ENCODE results near the gene DNA2. TPM values are rescaled to one million over a fixed set of nuclear protein-coding genes. Genes with fewer than 3 reads are reported as not detected.
"Not testable (repeated sequence)": the region's sequence is repeated elsewhere in the genome, so short reads cannot be mapped to it uniquely, and the experiment has no call there.

DNA2 gene
- 15.6 and 18.3 TPM in 2 replicates for total RNA-seq (2014; rRNA removed; shearing (Covaris generic))

DNA sequence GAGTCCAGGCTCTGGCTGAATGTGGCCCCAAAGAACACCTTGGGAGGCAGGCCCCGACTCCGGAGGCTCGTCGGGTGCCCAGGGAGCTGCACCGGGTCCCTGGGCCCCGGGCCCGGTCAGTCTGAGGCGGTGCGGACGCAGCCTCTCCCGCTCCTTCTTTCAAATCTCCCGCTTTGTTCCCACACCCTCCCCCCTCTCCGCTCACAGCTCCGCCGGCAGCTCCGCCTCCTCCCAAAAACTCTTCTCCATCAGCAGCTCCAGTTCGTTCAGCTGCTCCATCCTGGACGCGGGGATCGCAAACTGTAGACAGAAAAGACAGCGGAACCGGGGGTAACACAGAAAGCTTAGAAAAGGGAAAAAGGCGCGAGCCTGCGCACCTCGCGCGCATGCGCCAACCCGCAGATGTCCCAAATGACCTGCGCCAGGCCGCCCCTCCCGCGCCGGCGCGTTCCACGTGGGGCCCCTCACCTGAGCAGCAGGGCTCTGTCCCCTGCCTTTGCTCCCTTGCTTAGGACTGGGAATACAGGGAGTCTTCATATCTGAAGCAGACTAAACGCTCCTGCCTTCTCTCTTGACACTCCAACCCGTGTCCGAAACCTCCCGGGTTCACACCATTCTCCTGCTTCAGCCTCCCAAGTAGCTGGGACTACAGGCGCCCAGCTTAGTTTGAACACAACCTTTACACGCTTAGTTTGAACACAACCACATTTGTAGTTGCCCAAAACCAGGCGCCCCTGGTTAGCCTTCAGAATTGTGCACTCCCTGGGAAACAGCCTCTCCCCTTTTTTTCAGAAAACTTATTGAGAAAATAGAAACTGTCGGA is at the start of gene DNA2:
Gene DNA2, minus strand, starts transcription at position 388 of the 823 bp plus-strand sequence. Its CDS starts 109 bp downstream, at position 279.
- DNase-seq (ENCODE audit: low read depth) = peak; percentile 71

DNA sequence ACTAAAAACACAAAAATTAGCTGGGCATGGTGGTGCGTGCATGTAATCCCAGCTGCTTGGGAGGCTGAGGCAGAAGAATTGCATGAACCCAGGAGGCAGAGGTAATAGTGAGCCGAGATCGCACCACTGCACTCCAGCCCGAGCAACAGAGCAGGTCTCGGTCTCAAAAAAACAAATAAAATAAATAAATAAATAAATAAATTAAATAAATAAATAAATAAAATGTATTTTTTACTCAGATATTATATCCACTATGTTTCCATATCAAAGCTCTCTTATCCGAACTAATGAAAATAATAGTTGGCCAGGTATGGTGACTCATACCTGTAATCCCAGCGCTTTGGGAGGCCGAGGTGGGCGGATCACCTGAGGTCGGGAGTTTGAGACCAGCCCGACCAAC is 46.8 kb upstream of the DNA2 start:
- DNase-seq (ENCODE audit: low read depth) = not testable (repeated sequence)

- no peak for DNase-seq (ENCODE audit: low read depth)
Observed at GRCh38 chr10:68517188-68517587, 45.4 kb upstream of the DNA2 start.

GRCh38 chr10:68516766-68517165 is 45.0 kb upstream of the DNA2 start:
- no peak for DNase-seq (ENCODE audit: low read depth)

GRCh38 chr10:68516216-68516615 is 44.4 kb upstream of the DNA2 start:
- not testable (repeated sequence) for DNase-seq (ENCODE audit: low read depth)

DNA sequence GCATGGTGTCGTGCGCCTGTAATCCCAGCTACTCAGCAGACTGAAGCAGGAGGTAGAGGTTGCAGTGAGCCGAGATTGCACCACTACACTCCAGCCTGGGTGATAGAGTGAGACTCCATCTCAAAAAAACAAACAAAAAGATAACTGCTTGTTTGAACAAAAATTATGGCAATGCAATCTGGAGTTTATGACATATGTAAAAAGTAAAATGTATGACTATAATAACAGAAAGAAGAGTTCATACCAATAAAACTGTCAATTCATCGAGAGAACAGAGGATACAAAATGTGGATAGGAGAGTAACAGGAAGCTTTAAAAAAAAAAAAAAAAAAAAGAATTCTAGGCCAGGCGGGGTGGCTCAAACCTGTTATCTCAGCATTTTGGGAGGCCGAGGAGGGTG is 36.3 kb upstream of the DNA2 start:
- DNase-seq (ENCODE audit: low read depth) = no peak

DNA sequence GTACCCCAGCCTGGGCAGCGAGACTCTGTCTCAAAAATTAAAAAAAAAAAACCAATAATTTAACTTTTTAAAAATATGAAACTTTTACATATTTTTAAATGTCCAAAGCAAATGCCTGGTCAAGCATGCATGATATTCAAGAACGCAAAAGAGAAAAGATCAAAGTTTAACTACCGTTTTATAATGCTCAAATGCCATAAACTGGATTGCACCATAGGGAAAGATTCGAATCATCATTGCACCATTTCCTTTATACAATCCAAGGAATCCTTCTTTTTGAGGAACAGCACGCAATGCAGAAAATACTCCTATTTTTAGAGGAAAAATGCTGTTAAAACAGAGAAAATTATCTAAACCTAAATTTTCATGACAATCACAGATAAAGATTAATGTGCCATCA is 34.6 kb upstream of the DNA2 start:
- no peak for DNase-seq (ENCODE audit: low read depth)

DNA sequence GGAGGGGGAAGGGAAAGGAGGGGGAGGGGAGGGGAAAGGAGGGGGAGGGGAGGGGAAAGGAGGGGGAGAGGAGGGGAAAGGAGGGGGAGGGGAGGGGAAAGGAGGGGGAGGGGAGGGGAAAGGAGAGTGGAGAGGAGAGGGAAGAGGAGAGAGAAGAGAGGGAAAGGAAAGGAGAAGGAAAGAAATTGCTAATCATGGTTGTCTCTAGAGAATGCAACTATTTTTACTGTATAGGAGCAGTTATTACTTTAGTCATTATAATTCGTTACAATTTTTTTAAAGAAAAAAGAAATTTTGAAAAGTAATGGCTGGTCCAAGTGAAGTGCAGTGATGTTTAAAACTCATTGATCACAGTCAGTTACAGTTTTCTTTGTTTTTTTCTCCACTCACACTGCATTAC is 31.1 kb upstream of the DNA2 start:
- DNase-seq (ENCODE audit: low read depth) = no peak

DNA sequence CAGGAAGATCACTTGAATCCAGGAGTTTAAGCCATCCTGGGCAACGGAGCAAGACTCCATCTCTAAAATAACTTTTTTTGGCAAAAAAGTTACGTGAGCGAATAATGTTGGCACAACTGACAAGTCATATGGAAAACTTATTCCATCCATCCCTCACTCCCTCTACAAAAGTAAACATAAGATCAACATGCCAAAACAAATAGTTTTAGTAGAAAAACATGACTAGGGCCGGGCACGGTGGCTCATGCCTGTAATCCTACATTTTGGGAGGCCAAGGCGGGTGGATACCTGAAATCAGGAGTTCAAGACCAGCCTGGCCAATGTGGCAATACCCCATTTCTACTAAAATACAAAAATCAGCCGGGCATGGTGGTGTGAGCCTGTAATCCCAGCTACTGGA is 29.9 kb upstream of the DNA2 start:
- no peak for DNase-seq (ENCODE audit: low read depth)

DNA sequence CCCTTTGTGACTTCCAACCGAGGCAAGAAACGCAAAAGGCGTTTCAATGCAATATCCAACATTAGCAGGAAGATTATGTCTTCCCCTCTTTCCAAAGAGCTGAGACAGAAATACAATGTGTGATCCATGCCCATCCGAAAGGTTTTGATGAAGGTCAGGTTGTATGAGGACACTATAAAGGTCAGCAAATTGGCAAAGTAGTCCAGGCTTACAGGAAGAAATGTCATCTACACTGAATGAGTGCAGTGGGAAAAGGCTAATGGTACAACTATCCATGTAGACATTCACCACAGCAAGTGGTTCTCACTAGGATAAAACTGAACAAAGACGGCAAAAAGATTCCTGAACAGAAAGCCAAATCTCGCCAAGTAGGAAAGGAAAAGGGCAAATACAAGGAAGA is 27.8 kb upstream of the DNA2 start:
- no peak for DNase-seq (ENCODE audit: low read depth)

GRCh38 chr10:68496072-68496471 is 24.3 kb upstream of the DNA2 start:
- no peak for DNase-seq (ENCODE audit: low read depth)

DNA sequence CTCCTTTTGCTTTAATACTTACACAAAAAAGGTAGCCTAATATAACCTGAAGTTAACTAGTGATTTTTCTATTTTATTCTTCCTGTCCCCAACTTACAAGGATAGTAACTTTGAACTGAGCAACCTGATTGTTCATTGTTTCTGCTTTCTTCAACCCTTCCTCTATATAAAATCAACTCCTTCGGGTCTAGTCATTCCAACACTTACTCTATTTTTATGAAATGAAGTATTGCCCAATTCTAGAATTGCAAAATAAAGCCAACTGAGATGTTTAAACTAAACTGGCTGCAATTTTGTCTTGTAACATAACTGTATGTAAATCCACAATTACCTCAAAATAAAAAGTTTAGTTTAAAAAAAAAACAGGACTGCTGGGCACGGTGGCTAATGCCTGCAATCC is 20.3 kb upstream of the DNA2 start:
- DNase-seq (ENCODE audit: low read depth) = no peak

GRCh38 chr10:68489919-68490318 is 18.1 kb upstream of the DNA2 start:
- no peak for DNase-seq (ENCODE audit: low read depth)

GRCh38 chr10:68474021-68474420 is 2.2 kb upstream of the DNA2 start:
- DNase-seq (ENCODE audit: low read depth) = no peak

DNA sequence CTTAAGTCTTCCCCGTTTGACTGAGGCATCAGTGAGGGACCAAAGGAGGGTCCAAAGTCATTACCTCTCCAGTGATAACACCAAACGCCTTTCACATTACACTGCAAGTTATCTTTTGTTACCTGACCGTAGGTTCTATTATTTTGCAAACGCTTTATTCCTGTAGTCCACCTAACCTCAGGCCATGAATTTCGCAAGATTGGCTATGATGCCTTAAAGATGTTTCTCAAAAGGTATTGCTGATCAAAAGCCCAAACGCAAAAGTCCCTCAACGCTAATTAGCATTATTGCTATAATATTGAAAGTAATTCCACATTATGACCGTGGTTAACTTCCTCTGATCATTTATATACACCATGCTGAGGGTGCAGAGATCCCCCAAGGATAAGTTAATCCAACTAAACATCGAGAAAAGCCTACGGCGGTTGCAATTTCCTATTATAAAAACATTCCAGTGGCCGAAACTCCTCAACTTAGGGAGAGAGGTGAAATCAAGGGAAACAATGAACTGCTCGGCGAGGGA is 649 bp downstream of the DNA2 start:
- DNase-seq (ENCODE audit: low read depth) = no peak

DNA sequence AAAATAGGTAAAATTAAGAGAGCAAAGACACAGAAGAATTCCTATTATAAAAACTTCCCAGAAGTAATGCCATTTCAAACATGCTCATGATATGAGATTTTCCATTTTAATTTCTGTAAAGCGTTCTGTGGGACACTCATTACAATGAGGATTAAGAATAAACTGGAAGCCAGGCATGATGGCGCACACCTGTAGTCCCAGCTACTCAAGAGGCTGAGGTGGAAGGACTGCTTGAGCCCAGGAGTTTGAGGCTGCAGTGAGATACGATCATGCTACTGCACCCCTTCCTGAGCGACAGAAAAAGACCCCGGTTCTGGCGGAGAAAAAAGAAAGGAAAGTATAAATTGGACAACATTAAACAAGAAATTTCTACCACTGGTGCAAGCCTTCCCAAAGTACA is 1.5 kb downstream of the DNA2 start:
- no peak for DNase-seq (ENCODE audit: low read depth)

DNA sequence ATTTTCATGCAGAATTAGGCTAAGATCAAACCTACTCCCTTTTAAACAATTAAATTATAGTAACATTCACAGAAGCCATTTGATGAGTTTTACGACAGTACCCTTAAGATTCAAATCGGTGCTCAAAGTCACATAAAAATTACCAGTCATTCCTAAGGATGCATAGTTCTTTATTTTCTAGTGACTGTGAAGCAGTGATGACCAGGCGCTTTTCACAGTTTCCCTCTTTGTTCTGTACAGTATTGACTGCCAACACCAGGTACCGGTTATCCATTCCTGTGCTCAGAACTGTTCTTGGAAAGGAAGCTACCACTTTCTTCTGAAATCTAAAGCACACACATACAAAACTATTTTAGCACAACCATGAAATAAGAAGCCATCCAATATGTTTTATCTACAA is 1.9 kb downstream of the DNA2 start:
- DNase-seq (ENCODE audit: low read depth) = no peak

GRCh38 chr10:68464729-68465128 is 7.0 kb downstream of the DNA2 start:
- not testable (repeated sequence) for DNase-seq (ENCODE audit: low read depth)

- no peak for DNase-seq (ENCODE audit: low read depth)
Observed at GRCh38 chr10:68463365-68464093, 8.2 kb downstream of the DNA2 start.

DNA sequence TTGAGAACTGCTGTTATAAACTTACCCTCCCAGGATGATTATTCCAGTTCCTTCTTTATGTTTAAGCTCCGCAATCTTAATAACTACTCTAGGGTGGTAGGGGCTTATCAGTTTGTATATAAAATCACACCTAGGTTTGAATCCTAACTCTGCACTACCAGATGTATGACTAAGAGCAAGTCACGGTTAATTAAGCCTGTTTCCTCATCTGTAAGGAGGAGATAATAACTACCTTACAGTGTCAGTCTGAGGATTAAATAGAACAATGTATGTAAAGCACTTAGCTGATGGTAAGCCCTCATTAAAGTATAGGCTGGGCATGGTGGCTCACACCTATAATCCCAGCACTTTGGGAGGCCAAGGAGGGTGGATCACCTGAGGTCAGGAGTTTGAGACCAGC is 9.2 kb downstream of the DNA2 start:
- peak; percentile 17 for DNase-seq (ENCODE audit: low read depth)

GRCh38 chr10:68461032-68461431 is 10.7 kb downstream of the DNA2 start:
- DNase-seq (ENCODE audit: low read depth) = no peak

DNA sequence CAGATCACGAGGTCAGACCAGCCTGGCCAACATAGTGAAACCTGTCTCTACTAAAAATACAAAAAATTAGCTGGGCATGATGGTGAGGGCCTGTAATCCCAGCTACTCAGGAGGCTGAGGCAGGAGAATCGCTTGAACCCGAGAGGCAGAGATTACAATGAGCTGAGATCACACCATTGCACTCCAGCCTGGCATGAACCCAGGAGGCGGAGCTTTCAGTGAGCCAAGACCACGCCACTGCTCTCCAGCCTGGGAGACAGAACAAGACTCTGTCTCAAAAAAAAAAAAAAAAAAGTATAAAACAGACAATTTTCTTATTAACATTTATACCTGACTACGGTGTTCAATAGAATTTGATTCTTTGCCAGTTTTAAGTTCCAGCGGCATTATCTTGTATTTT is 22.1 kb downstream of the DNA2 start:
- peak; percentile 5 for DNase-seq (ENCODE audit: low read depth)

- no peak for DNase-seq (ENCODE audit: low read depth)
Observed at GRCh38 chr10:68446179-68446578, 25.6 kb downstream of the DNA2 start.

Data from RPMI7951 (cell line).